Keratinocyte (primary cell): Measurements from ENCODE around the gene EGLN3. TPM values are rescaled to one million over a fixed set of nuclear protein-coding genes. Genes with fewer than 3 reads are reported as not detected.

Experiments used
- DNase-seq: peaks from one replicate; pipeline ENCODE4 v3.0.0-alpha.2; 2011; ENCODE audit warnings: low read depth, missing footprints, low spot score
- FAIRE-seq: peaks from 2 replicates; lab custom pipeline; 2011; peaks lifted over from hg19 to GRCh38; lab: Jason Lieb, UNC
- H2AFZ ChIP-seq: 2 replicates; pipeline ENCODE4 v1.6.0; 2012; ENCODE audit warnings: low read length, control low read depth, inconsistent platforms; ENCODE audit not compliant: control insufficient read depth
- H3K27ac ChIP-seq: 2 replicates; pipeline ENCODE4 v1.5.1; 2011; ENCODE audit warnings: low read length; ENCODE audit not compliant: control insufficient read depth, insufficient read depth
- H3K27me3 ChIP-seq: 3 replicates; pipeline ENCODE4 v1.6.0; 2011; ENCODE audit warnings: low read length; ENCODE audit not compliant: control insufficient read depth, insufficient read depth; ENCODE audit errors: extremely low read depth
- H3K36me3 ChIP-seq, 2 experiments: 2 replicates in 1 of 2; 3 replicates in 1 of 2; pipeline ENCODE4 v1.5.1; 2011; ENCODE audit warnings: low read length in 2 of 2, mild to moderate bottlenecking in 1 of 2; ENCODE audit not compliant: control insufficient read depth in 2 of 2, insufficient read depth in 2 of 2; ENCODE audit errors: extremely low read depth in 1 of 2
- H3K4me1 ChIP-seq: 3 replicates; pipeline ENCODE4 v1.5.1; 2011; ENCODE audit warnings: low read length; ENCODE audit not compliant: control insufficient read depth, insufficient read depth; ENCODE audit errors: extremely low read depth
- H3K4me2 ChIP-seq: 3 replicates; pipeline ENCODE4 v1.6.0; 2011; ENCODE audit warnings: low read depth, low read length; ENCODE audit not compliant: control insufficient read depth, insufficient read depth; ENCODE audit errors: extremely low read depth
- H3K4me3 ChIP-seq, 3 experiments: fragments of 200-600 bp in 1 of 3; sonication (generic) in 1 of 3; 2 replicates in 2 of 3; 3 replicates in 1 of 3; pipeline ENCODE4 v1.5.1; 2011 to 2016; ENCODE audit warnings: low read length in 3 of 3, mild to moderate bottlenecking in 3 of 3, control low read depth in 2 of 3, inconsistent platforms in 1 of 3, low read depth in 1 of 3, mixed read lengths in 1 of 3, mixed run types in 1 of 3, moderate library complexity in 1 of 3; ENCODE audit not compliant: control insufficient read depth in 2 of 3, insufficient read depth in 2 of 3; ENCODE audit errors: extremely low read depth in 1 of 3
- H3K79me2 ChIP-seq: 2 replicates; pipeline ENCODE4 v1.6.0; 2012; ENCODE audit warnings: low read length; ENCODE audit not compliant: control insufficient read depth, insufficient read depth
- H3K9ac ChIP-seq: 3 replicates; pipeline ENCODE4 v1.6.0; 2011; ENCODE audit warnings: low read length; ENCODE audit not compliant: control insufficient read depth, insufficient read depth; ENCODE audit errors: extremely low read depth
- H3K9me1 ChIP-seq: 3 replicates; pipeline ENCODE4 v1.6.0; 2011; ENCODE audit warnings: low read length; ENCODE audit not compliant: control insufficient read depth, insufficient read depth; ENCODE audit errors: extremely low read depth
- H3K9me3 ChIP-seq: 2 replicates; pipeline ENCODE4 v1.5.1; 2012; ENCODE audit warnings: low read depth, low read length; ENCODE audit not compliant: control insufficient read depth
- H4K20me1 ChIP-seq: 3 replicates; pipeline ENCODE4 v1.6.0; 2011; ENCODE audit warnings: low read length; ENCODE audit not compliant: control insufficient read depth, insufficient read depth; ENCODE audit errors: extremely low read depth
- EZH2 ChIP-seq: IDR thresholded peaks from one replicate; pipeline ENCODE4 v1.6.1; 2012; ENCODE audit warnings: inconsistent platforms, mild to moderate bottlenecking, low read length, moderate library complexity
- dilution Hi-C: fragments of 300-500 bp; cut with MboI; formaldehyde crosslinking; loops from one replicate; pipeline ENCODE4 v1.7.0; 2020; ENCODE audit warnings: low sequenced_read_pairs; ENCODE audit not compliant: extremely low pct_ligation_motif_present
- polyA plus RNA-seq, 5 experiments: library from polyadenylated mRNA; depleted of rRNA in 3 of 5; stranded (reverse) in 3 of 5; stranded (forward) in 1 of 5; unstranded in 1 of 5; fragments of >200 nt; gene quantifications; 1 replicate in 1 of 5; 2 replicates in 3 of 5; 3 replicates in 1 of 5; pipeline versions ENCODE4 v1.2.1 to v1.2.3, GENCODE V29; 2011 to 2012; ENCODE audit warnings: missing spikeins in 2 of 5, low read depth in 1 of 5, low replicate concordance in 1 of 5
- TF ChIP-seq, protein P1 (sequence below), 3 experiments: IDR thresholded peaks in 1 of 3; conservative IDR thresholded peaks in 1 of 3; optimal IDR thresholded peaks in 1 of 3; 2 replicates in 2 of 3; 3 replicates in 1 of 3; pipeline versions ENCODE3 to v1.5.1; 2011; ENCODE audit warnings: low read length in 3 of 3, mild to moderate bottlenecking in 3 of 3, moderate library complexity in 2 of 3, control low read depth in 1 of 3, inconsistent platforms in 1 of 3; ENCODE audit not compliant: insufficient read depth in 2 of 3; ENCODE audit errors: extremely low read depth in 1 of 3

Gene EGLN3
- polyA plus RNA-seq, 1 donor (not counting 4 experiments of a cell fraction or from before 2014, with no cell fraction given): 9.3 TPM

- Histone ChIP-seq H3K9ac (no peak overlapping the region), H2AFZ (no peak overlapping the region), H3K27me3 (peaks cover 24% of the 10 kb centered on the region), H3K9me1 (no peaks in the 10 kb centered on the region), H3K36me3 (no peaks in the 10 kb centered on the region), H4K20me1 (no peaks in the 10 kb centered on the region), H3K27ac (no peak overlapping the region), H3K4me3 (no peak overlapping the region), H3K79me2 (no peaks in the 10 kb centered on the region), H3K4me2 (no peak overlapping the region), H3K4me1 (peaks cover 18% of the 10 kb centered on the region), H3K9me3 (no peaks in the 10 kb centered on the region)
- FAIRE-seq (no peak), DNase-seq (no peak)
- dilution Hi-C loops: no loop called here
- no peak for TF ChIP-seq EZH2
- TF ChIP-seq, protein P1, sequence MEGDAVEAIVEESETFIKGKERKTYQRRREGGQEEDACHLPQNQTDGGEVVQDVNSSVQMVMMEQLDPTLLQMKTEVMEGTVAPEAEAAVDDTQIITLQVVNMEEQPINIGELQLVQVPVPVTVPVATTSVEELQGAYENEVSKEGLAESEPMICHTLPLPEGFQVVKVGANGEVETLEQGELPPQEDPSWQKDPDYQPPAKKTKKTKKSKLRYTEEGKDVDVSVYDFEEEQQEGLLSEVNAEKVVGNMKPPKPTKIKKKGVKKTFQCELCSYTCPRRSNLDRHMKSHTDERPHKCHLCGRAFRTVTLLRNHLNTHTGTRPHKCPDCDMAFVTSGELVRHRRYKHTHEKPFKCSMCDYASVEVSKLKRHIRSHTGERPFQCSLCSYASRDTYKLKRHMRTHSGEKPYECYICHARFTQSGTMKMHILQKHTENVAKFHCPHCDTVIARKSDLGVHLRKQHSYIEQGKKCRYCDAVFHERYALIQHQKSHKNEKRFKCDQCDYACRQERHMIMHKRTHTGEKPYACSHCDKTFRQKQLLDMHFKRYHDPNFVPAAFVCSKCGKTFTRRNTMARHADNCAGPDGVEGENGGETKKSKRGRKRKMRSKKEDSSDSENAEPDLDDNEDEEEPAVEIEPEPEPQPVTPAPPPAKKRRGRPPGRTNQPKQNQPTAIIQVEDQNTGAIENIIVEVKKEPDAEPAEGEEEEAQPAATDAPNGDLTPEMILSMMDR (optimal IDR thresholded peaks at IDR 0.05 in 1 of 3, IDR thresholded peaks at IDR 0.05 in 1 of 3, conservative IDR thresholded peaks at IDR 0.05 in 1 of 3; ENCODE audit: extremely low read depth in 1 of 3, insufficient read depth in 2 of 3, low read length in 3 of 3): no peak
These were observed 2.6 kb downstream of the EGLN3 start for GRCh38 chr14:33948145-33948868.

GRCh38 chr14:33946679-33947476 lies 4.0 kb downstream of the EGLN3 start:
- no peak for FAIRE-seq

More at GRCh38 chr14:33946679-33947476, 4.0 kb downstream of the EGLN3 start:
- H3K9me3 ChIP-seq: no peaks in the 10 kb centered on the region
- peak overlapping the region; percentile 62 for H3K4me2 ChIP-seq
- DNase-seq: no peak
- no peaks in the 10 kb centered on the region for H4K20me1 ChIP-seq
- H3K27me3 ChIP-seq: peaks cover 24% of the 10 kb centered on the region
- peaks cover 18% of the 10 kb centered on the region for H3K4me1 ChIP-seq
- no peak overlapping the region for H3K9ac ChIP-seq
- no peaks in the 10 kb centered on the region for H3K79me2 ChIP-seq
- TF ChIP-seq, protein P1 (optimal IDR thresholded peaks at IDR 0.05 in 1 of 3, IDR thresholded peaks at IDR 0.05 in 1 of 3, conservative IDR thresholded peaks at IDR 0.05 in 1 of 3; ENCODE audit: extremely low read depth in 1 of 3, insufficient read depth in 2 of 3, low read length in 3 of 3): no peak
- no peak for TF ChIP-seq EZH2
- H3K36me3 ChIP-seq: no peaks in the 10 kb centered on the region
- H3K27ac ChIP-seq: no peak overlapping the region
- peak overlapping the region in 1 of 3 experiments; percentile 45 for H3K4me3 ChIP-seq
- H2AFZ ChIP-seq: peak overlapping the region; percentile 20
- dilution Hi-C loops: no loop called here
- no peaks in the 10 kb centered on the region for H3K9me1 ChIP-seq
